Dedifferentiated amniotic fluid mesenchymal stem cell (primary cell): Measurements from ENCODE around the gene LRSAM1.
A peak's percentile ranks its signal among the peaks of the same experiment; 100 is the strongest.

ENCODE experiments used
- DNase-seq: peaks from one replicate; pipeline ENCODE4 v3.0.0-alpha.2; 2016; ENCODE audit errors: extremely low spot score

The LRSAM1 gene

GRCh38 chr9:127517620-127518019, 66.3 kb downstream of the LRSAM1 start:
- DNase-seq: no peak

GRCh38 chr9:127518091-127518856, 67.0 kb downstream of the LRSAM1 start:
- no peak for DNase-seq

DNA sequence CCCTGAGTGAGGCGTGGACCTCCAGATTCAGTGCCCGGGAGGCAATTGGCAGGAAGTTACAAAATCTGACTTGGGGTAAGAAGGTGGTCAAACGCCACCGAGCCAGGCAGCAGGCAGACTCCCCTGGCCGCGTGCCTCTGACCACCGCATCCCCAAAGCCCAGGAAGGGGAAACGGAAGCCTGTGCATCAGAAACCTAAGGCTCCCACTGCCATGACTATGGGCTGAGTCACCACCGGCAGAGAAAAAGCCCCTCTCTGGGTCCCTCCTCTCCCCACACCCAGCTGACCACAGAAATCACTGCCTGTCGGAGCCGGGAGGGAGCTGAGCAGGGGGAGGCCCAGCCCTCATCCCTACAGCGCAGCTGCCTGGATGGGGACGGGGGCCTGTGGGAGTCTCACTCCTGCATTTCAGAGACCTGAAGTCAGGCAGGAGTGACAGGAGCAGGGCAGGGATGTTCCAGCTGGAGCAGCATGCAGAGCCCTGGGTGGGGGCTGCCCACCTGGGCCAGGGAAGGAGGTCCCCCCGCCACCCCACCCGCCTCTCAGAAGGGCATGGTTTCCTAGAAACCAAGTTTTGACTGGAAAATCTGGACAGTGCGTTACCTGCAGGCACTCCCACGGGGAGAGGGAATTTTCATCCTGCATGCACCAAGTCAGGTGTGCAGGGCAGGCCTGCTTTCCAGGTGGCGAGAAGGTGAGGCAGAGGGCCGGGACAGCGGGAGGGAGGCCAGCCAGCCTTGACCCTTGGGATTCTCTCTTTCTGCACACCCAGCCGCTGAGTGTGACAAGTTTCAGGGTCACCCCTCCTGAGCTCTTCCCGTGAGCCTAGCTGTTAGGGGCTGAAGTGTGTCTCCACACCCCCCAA, 68.2 kb downstream of the LRSAM1 start:
- DNase-seq: peak; percentile 93

GRCh38 chr9:127520941-127521918, 69.9 kb downstream of the LRSAM1 start:
- DNase-seq: peak; percentile 39

- DNase-seq: no peak
Measured at GRCh38 chr9:127521919-127522304, 70.6 kb downstream of the LRSAM1 start.

- no peak for DNase-seq
Measured at GRCh38 chr9:127522727-127523126, 71.4 kb downstream of the LRSAM1 start.

- DNase-seq: no peak
Measured at GRCh38 chr9:127523312-127523851, 72.1 kb downstream of the LRSAM1 start.

GRCh38 chr9:127524373-127524772, 73.1 kb downstream of the LRSAM1 start:
- DNase-seq: no peak

DNA sequence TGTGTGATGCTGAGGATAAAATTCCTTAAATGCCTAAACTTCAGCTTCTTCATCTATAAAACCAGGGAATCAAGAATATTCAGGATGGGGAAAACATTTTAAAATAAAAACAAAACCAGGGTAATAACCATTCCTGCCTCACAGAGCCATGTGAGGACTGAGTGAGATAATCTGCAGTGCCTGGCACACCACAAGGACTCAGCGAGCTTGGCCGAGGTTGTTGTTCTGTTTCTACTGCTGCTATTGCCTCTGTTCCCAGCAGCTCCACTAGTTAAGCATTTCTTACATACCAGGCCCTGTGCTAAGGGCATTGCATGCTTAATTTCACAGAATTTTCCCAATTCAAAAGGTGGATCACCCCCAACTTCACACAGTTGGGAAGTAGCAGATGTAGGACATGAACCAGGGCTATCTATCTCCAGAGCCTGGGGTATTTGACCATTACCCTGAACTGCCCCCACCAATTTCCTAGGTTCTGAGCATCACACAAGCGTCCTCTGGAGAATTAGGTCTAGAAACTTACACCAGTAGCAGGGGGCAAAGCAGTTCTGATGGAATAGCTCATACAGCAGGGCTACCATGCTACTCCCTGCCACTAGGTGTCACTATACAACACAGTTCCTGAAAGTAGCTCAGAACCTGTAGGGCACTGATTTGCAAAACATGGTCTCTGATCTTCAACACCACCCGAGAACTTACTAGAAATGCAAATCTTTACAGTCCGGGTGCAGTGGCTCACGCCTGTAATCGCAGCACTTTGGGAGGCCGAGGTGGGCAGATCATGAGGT, 74.3 kb downstream of the LRSAM1 start:
- DNase-seq: no peak

GRCh38 chr9:127526655-127527559, 75.6 kb downstream of the LRSAM1 start:
- DNase-seq: no peak

- no peak for DNase-seq
Measured at GRCh38 chr9:127527560-127528268, 76.4 kb downstream of the LRSAM1 start.

- no peak for DNase-seq
Measured at GRCh38 chr9:127528422-127529251, 77.3 kb downstream of the LRSAM1 start.

DNA sequence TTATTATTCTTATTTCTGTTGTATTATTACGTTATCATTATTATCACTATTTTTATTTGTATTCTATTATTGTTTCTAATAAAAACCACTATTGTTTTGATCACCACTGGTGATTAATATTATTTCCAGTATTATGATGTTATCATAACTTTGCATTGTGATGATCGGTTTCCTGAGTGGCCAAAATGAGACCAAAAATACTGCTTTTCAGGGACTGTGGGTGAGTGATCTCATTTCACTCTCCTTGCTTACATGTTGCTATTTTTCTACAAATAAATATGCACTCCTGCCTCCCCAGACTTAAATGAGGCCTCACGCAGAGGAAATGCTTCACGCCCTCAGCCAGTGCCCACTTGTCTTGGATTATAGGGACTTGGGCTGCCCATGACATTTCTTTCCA, 78.4 kb downstream of the LRSAM1 start:
- no peak for DNase-seq

- no peak for DNase-seq
Measured at GRCh38 chr9:127530206-127530941, 79.1 kb downstream of the LRSAM1 start.

GRCh38 chr9:127531676-127532075, 80.4 kb downstream of the LRSAM1 start:
- DNase-seq: no peak

- DNase-seq: no peak
Measured at GRCh38 chr9:127534250-127534906, 83.1 kb downstream of the LRSAM1 start.

DNA sequence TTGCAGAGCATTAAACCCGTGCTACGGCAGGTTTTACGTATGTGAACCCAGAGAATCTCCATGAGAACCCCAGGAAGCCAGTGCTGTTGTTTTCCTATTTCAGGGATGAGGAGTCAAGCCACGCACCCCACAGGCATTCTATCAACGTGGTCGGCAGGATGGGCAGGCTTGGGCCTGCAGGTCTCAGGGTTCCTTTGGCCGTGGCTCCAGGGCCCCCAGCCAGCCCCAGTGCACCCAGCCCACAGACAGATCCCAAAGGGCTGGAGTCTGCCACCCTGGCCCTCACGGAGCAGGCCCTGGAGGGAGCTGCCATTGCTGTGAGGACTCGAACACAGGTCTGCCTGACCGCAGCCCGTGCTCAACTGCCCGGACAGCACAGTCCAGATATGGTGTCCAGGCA, 83.6 kb downstream of the LRSAM1 start:
- no peak for DNase-seq
